Adrenal gland (tissue), 5 donors: ENCODE data around the gene THSD4.

Experiments used
- CTCF ChIP-seq, 6 experiments: fragments of 450-650 bp in 4 of 6; fragments of 200-600 bp in 2 of 6; sonication (generic) in 1 of 6; IDR thresholded peaks; 1 replicate in 5 of 6; 2 replicates in 1 of 6; pipeline versions ENCODE4 v1.5.1 to v1.8.0; 2016 to 2021; ENCODE audit warnings: antibody characterized with exemption in 6 of 6, mild to moderate bottlenecking in 2 of 6, moderate library complexity in 1 of 6
- POLR2A ChIP-seq, 2 donors: fragments of 450-650 bp; IDR thresholded peaks; one replicate each; pipeline ENCODE4 v1.6.1; 2017; ENCODE audit warnings: antibody characterized with exemption in 2 of 2, mild to moderate bottlenecking in 2 of 2, moderate library complexity in 1 of 2
- donor health status: DM: no; HTN: no; CAD: no.

GRCh38 chr15:71082803-71083202 is 32.5 kb upstream of the THSD4 start:
- TF ChIP-seq CTCF (IDR thresholded peaks at IDR 0.05) (no peak), POLR2A (IDR thresholded peaks at IDR 0.05) (no peak)
